ENCODE measurements around the gene AOX1.
"Not testable (repeated sequence)": the region's sequence is repeated elsewhere in the genome, so short reads cannot be mapped to it uniquely, and the experiment has no call there.

AOX1 gene

GRCh38 chr2:200585730-200586643, at the start of gene AOX1:
TSS of gene AOX1 (plus strand) at chr2:200586014. CDS start at chr2:200586109, 95 bp downstream.
- DNase-seq (ENCODE audit: low read depth in 2 of 2), result no peak

- DNase-seq (ENCODE audit: low read depth in 2 of 2), result no peak
Measured at GRCh38 chr2:200538139-200538538, 47.7 kb upstream of the AOX1 start.

- DNase-seq (ENCODE audit: low read depth in 2 of 2), result no peak
Measured at GRCh38 chr2:200540793-200541192, 45.0 kb upstream of the AOX1 start.

GRCh38 chr2:200566596-200566995, 19.2 kb upstream of the AOX1 start:
- DNase-seq (ENCODE audit: low read depth in 2 of 2), result not testable (repeated sequence)

GRCh38 chr2:200567932-200568331, 17.9 kb upstream of the AOX1 start:
- DNase-seq (ENCODE audit: low read depth in 2 of 2), result no peak

GRCh38 chr2:200575957-200576356, 9.9 kb upstream of the AOX1 start:
- no peak for DNase-seq (ENCODE audit: low read depth in 2 of 2)

GRCh38 chr2:200577027-200577426, 8.8 kb upstream of the AOX1 start:
- DNase-seq (ENCODE audit: low read depth in 2 of 2), result no peak

- DNase-seq (ENCODE audit: low read depth in 2 of 2), result no peak
Measured at GRCh38 chr2:200578778-200579177, 7.0 kb upstream of the AOX1 start.

GRCh38 chr2:200584639-200585038, 1.2 kb upstream of the AOX1 start:
- DNase-seq (ENCODE audit: low read depth in 2 of 2), result no peak

- no peak for DNase-seq (ENCODE audit: low read depth in 2 of 2)
Measured at GRCh38 chr2:200585340-200585729, 479 bp upstream of the AOX1 start.

- DNase-seq (ENCODE audit: low read depth in 2 of 2), result no peak
Measured at GRCh38 chr2:200586644-200586975, 796 bp downstream of the AOX1 start.

- DNase-seq (ENCODE audit: low read depth in 2 of 2), result no peak
Measured at GRCh38 chr2:200587007-200587616, 1.3 kb downstream of the AOX1 start.

- DNase-seq (ENCODE audit: low read depth in 2 of 2), result no peak
Measured at GRCh38 chr2:200588076-200588678, 2.4 kb downstream of the AOX1 start.

GRCh38 chr2:200590090-200590489, 4.3 kb downstream of the AOX1 start:
- DNase-seq (ENCODE audit: low read depth in 2 of 2), result no peak

- DNase-seq (ENCODE audit: low read depth in 2 of 2), result no peak
Measured at GRCh38 chr2:200591308-200591707, 5.5 kb downstream of the AOX1 start.

GRCh38 chr2:200592406-200593075, 6.7 kb downstream of the AOX1 start:
- DNase-seq (ENCODE audit: low read depth in 2 of 2), result no peak

- DNase-seq (ENCODE audit: low read depth in 2 of 2), result no peak
Measured at GRCh38 chr2:200593905-200594304, 8.1 kb downstream of the AOX1 start.

GRCh38 chr2:200595913-200596312, 10.1 kb downstream of the AOX1 start:
- no peak for DNase-seq (ENCODE audit: low read depth in 2 of 2)

- DNase-seq (ENCODE audit: low read depth in 2 of 2), result no peak
Measured at GRCh38 chr2:200596774-200597570, 11.2 kb downstream of the AOX1 start.

GRCh38 chr2:200599206-200599605, 13.4 kb downstream of the AOX1 start:
- DNase-seq (ENCODE audit: low read depth in 2 of 2), result no peak

GRCh38 chr2:200600549-200601225, 14.9 kb downstream of the AOX1 start:
- DNase-seq (ENCODE audit: low read depth in 2 of 2), result no peak
